Measurements from ENCODE around the gene ATG7.

GRCh38 chr3:11392014-11392859, 120.0 kb downstream of the ATG7 start:
- TF ChIP-seq CTCF (conservative IDR thresholded peaks at IDR 0.05; ENCODE audit: low read length) (no peak), EZH2phosphoT487 (IDR thresholded peaks at IDR 0.05; ENCODE audit: borderline replicate concordance, low read depth, low read length) (no peak)

Data from OCI-LY7 (cell line).